NT2/D1 (cell line): ENCODE measurements around the gene ACTN4.

Experiments used
- DNase-seq: peaks from one replicate; pipeline ENCODE4 v3.0.0-alpha.2; 2011; ENCODE audit warnings: low read depth, low spot score
- H3K27me3 ChIP-seq: 2 replicates; pipeline ENCODE4 v1.6.0; 2011; ENCODE audit warnings: mild to moderate bottlenecking; ENCODE audit not compliant: insufficient read length, insufficient read depth
- H3K36me3 ChIP-seq: 2 replicates; pipeline ENCODE4 v1.6.1; 2011; ENCODE audit warnings: mild to moderate bottlenecking, low read length, mixed read lengths; ENCODE audit not compliant: insufficient read depth, insufficient read length
- H3K4me1 ChIP-seq: 2 replicates; pipeline ENCODE4 v1.5.1; 2011; ENCODE audit not compliant: insufficient read depth, insufficient read length
- H3K4me3 ChIP-seq: 2 replicates; pipeline ENCODE4 v1.5.1; 2011; ENCODE audit warnings: low read depth; ENCODE audit not compliant: insufficient read length
- H3K9ac ChIP-seq: 2 replicates; pipeline ENCODE4 v1.6.0; 2011; ENCODE audit warnings: low read depth; ENCODE audit not compliant: insufficient read length
- H3K9me3 ChIP-seq: 2 replicates; pipeline ENCODE4 v1.5.1; 2011; ENCODE audit warnings: mild to moderate bottlenecking, low read length; ENCODE audit not compliant: insufficient read depth
- SUZ12 ChIP-seq: IDR thresholded peaks from 2 replicates; pipeline ENCODE4 v1.6.1; 2011; ENCODE audit not compliant: insufficient read length, insufficient read depth; ENCODE audit errors: extremely low read depth
- YY1 ChIP-seq: IDR thresholded peaks from 2 replicates; pipeline ENCODE4 v1.6.1; 2011; ENCODE audit not compliant: insufficient read length, insufficient read depth
- ZNF274 ChIP-seq: IDR thresholded peaks from 2 replicates; pipeline ENCODE4 v1.6.1; 2011; ENCODE audit warnings: mild to moderate bottlenecking, low read depth, low read length

Gene ACTN4

GRCh38 chr19:38710928-38711725, 63.7 kb downstream of the ACTN4 start:
- no peaks in the 10 kb centered on the region for H3K27me3 ChIP-seq
- DNase-seq = no peak
- H3K36me3 ChIP-seq = peaks cover 94% of the 10 kb centered on the region
- H3K4me3 ChIP-seq = no peak overlapping the region
- TF ChIP-seq YY1 (no peak), SUZ12 (no peak), ZNF274 (no peak)
- no peaks in the 10 kb centered on the region for H3K9me3 ChIP-seq
- H3K9ac ChIP-seq = no peak overlapping the region
- peaks cover 6% of the 10 kb centered on the region for H3K4me1 ChIP-seq

GRCh38 chr19:38711726-38712153, 64.3 kb downstream of the ACTN4 start:
- H3K4me3 ChIP-seq = no peak overlapping the region
- peaks cover 4% of the 10 kb centered on the region for H3K4me1 ChIP-seq
- no peaks in the 10 kb centered on the region for H3K9me3 ChIP-seq
- peak overlapping the region; percentile 10 for H3K9ac ChIP-seq
- no peak for DNase-seq
- H3K36me3 ChIP-seq = peaks cover 94% of the 10 kb centered on the region
- H3K27me3 ChIP-seq = no peaks in the 10 kb centered on the region
- TF ChIP-seq SUZ12 = no peak
- TF ChIP-seq YY1 = no peak
- TF ChIP-seq ZNF274 = no peak

- no peak for TF ChIP-seq ZNF274
- TF ChIP-seq YY1 = no peak
- no peak for TF ChIP-seq SUZ12
- Histone ChIP-seq H3K4me3 (no peak overlapping the region), H3K9ac (no peak overlapping the region), H3K36me3 (peaks cover 94% of the 10 kb centered on the region), H3K27me3 (no peaks in the 10 kb centered on the region), H3K4me1 (peaks cover 4% of the 10 kb centered on the region), H3K9me3 (no peaks in the 10 kb centered on the region)
- no peak for DNase-seq
Measured at GRCh38 chr19:38712161-38712748, 64.8 kb downstream of the ACTN4 start.

GRCh38 chr19:38713227-38713649, 65.8 kb downstream of the ACTN4 start:
- DNase-seq = no peak
- Histone ChIP-seq H3K4me1 (peaks cover 4% of the 10 kb centered on the region), H3K27me3 (no peaks in the 10 kb centered on the region), H3K36me3 (peaks cover 93% of the 10 kb centered on the region), H3K9ac (no peak overlapping the region), H3K9me3 (no peaks in the 10 kb centered on the region), H3K4me3 (no peak overlapping the region)
- TF ChIP-seq SUZ12 = no peak
- TF ChIP-seq YY1 = no peak
- no peak for TF ChIP-seq ZNF274

DNA sequence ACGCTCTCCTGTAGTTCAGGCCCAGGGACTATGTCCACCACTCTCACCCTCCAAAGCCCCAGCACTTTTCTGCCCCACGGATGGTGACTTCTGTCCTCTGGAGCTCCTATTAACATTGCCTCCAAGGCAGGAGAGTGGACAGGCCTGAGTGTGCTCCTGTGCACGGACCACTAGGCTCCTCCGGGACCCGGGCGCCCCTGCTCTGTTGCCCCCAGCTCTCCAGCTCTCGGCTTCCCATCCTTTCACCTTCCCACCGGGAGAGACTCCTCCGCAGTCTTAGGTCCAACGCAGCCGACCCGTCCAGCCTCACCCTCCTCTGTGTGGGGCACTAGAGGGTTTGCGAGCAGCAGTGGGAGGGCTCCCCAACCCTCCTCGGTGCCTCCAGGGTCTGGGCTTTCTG, 66.4 kb downstream of the ACTN4 start:
- no peak overlapping the region for H3K4me3 ChIP-seq
- H3K9me3 ChIP-seq = no peaks in the 10 kb centered on the region
- no peak for DNase-seq
- H3K27me3 ChIP-seq = no peaks in the 10 kb centered on the region
- TF ChIP-seq SUZ12 (no peak), ZNF274 (no peak), YY1 (no peak)
- no peak overlapping the region for H3K9ac ChIP-seq
- H3K36me3 ChIP-seq = peaks cover 92% of the 10 kb centered on the region
- H3K4me1 ChIP-seq = peaks cover 8% of the 10 kb centered on the region

GRCh38 chr19:38714354-38714778, 66.9 kb downstream of the ACTN4 start:
- peaks cover 92% of the 10 kb centered on the region for H3K36me3 ChIP-seq
- no peaks in the 10 kb centered on the region for H3K27me3 ChIP-seq
- peaks cover 8% of the 10 kb centered on the region for H3K4me1 ChIP-seq
- no peak overlapping the region for H3K4me3 ChIP-seq
- no peak overlapping the region for H3K9ac ChIP-seq
- TF ChIP-seq ZNF274 (no peak), SUZ12 (no peak), YY1 (no peak)
- H3K9me3 ChIP-seq = no peaks in the 10 kb centered on the region
- DNase-seq = no peak

DNA sequence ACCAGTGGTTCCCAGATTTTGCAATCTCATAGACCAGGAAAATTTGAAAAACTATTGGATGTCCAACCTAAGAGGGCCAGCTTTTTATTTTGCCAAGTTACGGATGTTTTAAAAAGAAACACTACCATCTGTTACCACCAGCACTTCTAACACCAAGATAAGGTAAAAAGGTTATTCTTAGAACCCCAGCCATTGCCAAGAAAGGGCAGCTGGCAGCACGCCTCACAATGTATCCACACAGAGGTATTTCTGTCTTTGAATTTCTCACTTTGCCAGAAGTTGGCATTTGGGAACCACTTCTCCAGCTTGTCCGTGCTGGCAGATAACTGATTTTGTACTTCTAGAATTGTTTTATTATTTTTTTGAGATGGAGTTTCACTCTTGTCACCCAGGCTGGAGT, 68.1 kb downstream of the ACTN4 start:
- Histone ChIP-seq H3K27me3 (no peaks in the 10 kb centered on the region), H3K36me3 (peaks cover 92% of the 10 kb centered on the region), H3K9ac (no peak overlapping the region), H3K4me1 (peaks cover 9% of the 10 kb centered on the region), H3K4me3 (no peak overlapping the region), H3K9me3 (no peaks in the 10 kb centered on the region)
- no peak for DNase-seq
- TF ChIP-seq SUZ12 (no peak), YY1 (no peak), ZNF274 (no peak)
